ENCODE measurements around the gene TIPARP.
"Not testable (repeated sequence)": the region's sequence is repeated elsewhere in the genome, so short reads cannot be mapped to it uniquely, and the experiment has no call there.

The TIPARP gene

DNA sequence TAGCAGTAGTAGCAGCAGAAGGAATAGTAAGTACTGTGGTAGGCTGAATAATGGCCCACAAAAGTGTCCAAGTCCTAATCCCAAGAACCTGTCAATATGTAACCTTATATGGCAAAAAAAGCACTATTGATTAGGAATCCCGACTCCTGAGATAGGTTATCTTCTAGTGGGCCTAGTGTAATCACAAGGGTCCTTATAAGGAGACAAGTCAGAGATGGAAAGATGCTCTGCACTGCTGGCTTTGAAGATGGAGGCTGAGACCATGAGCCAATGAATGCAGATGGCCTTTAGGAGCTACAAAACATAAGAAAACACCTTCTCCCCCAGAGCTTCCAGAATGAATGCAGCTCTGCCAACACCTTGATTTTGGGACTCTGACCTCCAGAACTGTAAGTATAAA lies 36.0 kb downstream of the TIPARP start:
- DNase-seq (ENCODE audit: low read depth in 2 of 2, low spot score in 1 of 2): no peak

DNA sequence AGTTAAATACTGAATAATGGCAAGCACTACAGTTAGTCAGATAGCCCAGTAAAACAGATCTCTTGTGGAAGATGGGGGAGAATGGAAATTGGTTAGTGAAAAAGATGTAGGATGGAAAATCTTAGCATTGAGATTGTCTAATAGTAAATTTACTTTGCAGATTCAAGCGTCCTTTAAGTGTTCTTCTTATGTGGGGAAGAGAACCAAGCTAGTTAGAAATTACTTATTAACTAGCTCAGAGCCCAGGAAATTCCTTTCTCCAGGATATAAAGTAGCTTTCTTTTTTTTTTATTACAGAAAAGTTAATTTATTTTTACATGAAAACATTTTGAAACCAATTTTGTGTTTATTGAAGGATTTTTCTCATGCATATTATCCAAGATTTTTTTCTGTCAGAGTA lies 36.7 kb downstream of the TIPARP start:
- no peak for DNase-seq (ENCODE audit: low read depth in 2 of 2, low spot score in 1 of 2)

DNA sequence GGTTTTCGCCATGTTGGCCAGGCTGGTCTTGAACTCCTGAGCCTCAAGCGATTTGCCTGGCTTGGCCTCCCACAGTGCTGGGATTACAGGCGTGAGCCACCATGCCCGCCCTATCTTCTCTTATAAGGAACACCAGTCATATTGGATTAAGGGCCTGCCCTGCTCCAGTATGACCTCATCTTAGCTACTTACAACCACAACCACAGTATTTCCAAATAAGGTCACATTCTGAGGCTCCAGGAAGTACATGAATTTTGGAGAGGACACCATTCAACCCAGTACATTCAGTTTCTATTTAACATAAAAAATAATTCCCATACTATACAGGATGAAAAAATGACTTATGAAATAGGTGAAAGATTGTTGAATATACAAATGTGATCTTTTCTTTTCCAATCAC lies 37.6 kb downstream of the TIPARP start:
- DNase-seq (ENCODE audit: low read depth in 2 of 2, low spot score in 1 of 2): not testable (repeated sequence)

DNA sequence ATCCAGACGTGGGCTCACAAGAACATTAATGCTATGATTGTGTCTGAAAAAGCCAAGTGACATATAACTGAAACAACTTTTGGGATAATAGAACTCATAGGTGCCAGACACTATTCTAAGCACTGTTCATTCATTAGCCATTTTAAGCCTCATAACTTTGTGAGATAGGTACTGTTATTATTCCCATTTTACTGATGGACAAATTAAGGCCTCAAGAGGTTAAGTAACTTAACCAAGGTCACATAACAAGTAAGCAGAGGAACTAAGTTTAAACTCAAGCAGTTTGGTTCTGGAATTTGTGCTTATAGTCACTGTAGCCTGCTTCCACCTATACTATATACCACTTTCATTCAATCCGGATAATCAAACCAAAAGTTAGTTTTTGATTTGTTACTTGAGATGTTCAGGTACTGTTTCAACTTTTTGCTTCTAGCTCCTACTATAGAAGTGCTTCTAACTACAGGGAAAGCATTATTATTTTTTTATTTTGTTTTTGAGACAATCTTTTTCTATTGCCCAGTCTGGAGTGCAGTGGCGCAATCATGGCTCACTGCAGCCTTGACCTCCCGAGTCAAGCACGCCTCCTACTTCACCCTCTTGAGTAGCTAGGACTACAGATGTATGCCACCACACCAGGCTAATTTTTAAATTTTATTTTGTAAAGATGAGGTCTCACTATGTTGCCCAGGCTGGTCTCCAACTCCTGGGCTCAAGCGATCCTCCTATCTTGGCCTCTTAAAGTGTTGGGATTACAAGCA lies 41.9 kb downstream of the TIPARP start:
- no peak for DNase-seq (ENCODE audit: low read depth in 2 of 2, low spot score in 1 of 2)

DNA sequence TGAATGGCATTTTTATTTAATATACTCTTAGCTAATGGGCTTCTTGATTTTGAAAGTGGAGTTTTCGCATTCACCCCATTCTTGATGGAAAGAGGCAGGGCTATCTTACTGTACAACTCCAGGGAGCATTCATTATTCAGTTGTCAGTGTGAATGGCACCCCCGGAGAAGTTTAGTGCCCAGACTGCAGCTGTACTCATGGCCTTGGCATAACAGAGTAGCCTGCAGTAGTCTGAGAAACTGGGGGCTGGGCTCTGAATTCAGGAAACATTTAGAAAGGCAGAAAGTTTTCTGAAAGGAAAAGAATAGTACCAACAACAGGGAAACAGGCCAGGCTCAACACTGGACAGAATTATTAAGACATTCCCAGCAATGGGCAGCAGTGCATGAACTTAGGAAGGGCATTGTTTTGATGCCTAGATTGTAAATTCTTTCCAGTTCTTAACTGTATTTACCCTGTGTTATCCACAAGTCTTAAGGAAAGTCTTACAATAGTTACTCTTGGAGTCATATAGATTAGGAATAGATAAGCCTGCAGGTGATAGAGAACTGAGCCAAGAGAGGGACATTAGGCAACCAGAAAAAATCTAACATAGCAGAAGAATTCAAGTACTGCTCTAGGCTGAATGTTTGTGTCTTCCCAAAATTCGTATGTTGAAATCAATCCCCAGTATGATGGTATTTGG lies 44.4 kb downstream of the TIPARP start:
- no peak for DNase-seq (ENCODE audit: low read depth in 2 of 2, low spot score in 1 of 2)

DNA sequence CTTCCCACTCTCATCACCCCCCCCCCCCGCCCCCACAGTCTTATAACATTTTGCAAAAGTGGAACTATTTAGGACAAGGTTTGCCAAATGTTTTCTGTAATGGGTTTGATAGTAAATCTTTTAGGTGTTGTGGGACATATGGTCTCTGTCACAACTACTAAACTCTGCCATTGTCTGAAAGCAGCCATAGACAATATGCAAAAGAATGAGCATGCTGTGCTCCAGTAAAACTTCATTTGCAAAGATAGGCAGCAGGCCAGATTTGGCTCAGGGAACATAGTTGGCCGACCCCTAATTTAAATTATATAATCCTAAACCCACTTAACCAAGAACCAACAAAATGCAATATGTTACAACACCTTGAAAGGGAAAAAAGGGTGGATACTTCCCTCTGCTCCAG lies 46.4 kb downstream of the TIPARP start:
- no peak for DNase-seq (ENCODE audit: low read depth in 2 of 2, low spot score in 1 of 2)

DNA sequence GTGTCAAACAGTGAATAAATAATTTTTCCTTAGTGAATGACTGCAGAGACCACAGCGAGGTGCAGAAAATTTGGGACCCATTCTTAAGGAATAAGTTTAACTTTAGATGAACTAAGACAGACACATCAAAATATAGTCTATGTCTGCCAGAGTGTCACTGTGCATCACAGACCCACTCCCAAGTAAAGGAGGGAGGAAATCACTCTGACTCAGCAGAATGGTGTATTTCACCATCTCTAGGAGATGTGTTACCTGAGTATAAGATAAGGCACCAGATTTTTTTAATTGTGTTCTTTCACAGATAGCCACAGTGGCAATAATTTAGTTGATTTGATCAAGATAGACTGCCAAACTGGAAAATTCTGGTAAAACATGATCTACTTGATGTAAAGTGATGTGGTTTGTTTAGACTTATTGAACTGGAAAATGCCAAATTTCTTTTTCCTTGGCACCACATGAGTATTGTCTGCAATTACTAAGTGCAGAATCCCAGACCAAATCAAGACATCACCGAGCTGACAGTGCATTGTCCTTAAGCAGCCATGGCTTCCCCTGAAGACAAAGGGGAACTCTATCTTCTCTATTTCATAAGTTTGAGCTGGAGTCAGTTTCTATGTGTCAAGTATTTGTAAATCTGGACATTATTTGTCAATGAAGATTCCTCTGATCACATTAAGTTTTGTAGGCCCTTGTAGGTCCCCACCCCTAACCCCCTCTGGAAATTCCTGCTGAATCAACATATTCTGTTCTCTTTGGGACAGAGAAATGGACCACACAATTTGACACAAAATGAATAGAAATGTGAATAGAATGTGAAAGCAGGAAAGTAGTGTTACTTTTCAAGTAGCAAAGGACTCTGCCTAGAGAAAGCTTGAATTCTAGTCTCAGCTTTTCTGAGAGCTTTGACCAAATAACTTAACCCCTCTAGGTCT lies 47.6 kb downstream of the TIPARP start:
- DNase-seq (ENCODE audit: low read depth in 2 of 2, low spot score in 1 of 2): no peak

DNA sequence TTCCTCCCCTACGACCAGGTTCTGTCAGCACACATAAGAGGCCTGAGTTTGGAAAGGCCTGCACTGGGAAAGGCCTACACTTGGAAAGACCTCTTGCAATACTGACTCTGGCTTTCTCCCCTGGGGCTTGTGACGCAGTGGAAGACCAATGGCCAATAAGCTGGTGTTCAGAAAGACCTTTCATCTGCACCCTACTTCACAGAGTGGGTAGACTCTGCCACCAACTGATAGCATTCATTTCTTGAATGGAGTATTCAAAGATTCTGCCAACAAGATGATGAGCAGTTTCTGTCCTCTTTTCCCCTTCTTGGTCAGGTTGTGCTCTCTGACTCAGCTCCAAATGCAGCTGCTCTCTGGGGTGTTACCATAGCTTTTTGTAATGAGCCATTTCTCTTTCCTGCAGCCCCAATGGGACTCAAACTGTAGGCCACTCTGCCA lies 48.8 kb downstream of the TIPARP start:
- no peak for DNase-seq (ENCODE audit: low read depth in 2 of 2, low spot score in 1 of 2)

DNA sequence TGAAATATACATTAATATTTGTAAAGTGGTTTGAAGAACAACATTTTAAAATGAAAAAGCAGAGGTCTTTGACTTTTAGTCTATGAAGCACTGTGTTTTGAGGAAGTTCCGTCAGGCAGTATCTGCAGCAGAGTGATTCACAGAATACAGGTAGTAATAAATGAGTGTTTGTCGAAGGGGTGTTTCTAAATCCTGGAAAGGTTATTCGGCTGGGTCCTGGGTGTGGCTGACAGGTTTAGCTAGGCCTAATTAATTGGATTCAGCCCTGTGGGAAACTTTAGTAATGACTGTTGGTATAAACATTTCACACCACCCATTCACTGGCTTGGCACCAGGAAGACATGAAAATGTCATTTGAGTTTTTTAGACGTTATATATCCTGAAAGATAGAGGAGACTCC lies 51.3 kb downstream of the TIPARP start:
- no peak for DNase-seq (ENCODE audit: low read depth in 2 of 2, low spot score in 1 of 2)

DNA sequence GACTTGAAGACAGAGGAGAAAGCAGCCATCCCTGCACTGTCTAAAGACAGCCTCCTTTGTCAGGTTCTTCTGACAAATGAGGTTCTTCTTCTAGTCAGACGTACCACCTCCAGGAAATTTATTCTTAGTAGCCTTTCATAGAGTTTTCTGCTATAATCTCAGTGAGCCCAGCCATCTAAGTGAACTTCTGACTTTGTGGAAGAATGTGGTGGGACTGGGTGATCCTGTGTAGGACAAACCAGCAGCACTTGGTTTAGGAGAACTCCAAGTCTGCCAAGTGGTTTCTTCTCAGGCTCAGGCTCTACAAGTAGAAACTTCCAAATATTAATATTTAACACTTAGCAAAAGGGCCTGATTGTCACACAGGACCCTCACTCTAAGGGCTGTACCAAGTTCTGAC lies 52.1 kb downstream of the TIPARP start:
- DNase-seq (ENCODE audit: low read depth in 2 of 2, low spot score in 1 of 2): no peak

DNA sequence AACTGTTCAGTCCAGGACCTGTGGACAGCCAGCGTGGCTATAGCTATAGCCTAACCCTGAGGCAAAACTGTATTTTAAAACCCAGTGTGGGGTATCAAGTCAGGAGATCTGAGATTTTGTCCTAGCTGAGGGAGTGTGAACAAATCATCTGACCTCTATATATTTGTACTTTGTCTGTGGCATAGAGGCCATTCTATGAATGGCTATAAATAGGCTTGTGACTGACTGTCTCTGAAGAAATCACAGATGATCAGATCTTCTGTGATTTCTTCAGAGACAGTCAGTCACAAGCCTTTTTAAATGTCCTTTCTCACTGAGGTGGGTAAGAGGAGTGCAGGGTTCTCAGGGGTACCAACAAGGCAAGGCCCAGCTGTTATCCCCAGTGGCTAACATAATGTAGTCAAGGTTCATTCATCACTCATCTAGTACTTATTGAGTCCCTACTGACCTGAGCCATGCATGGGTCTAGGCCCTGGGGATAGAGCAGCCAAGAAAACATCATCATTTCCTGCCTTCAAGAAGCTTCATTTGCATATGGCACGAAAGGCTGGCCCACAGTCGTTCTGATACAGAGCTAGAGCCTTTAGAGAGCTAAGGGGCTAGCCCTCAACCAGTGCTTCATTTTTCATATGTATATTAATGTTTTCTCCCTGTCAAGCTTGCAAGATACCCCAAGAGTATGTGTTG lies 53.3 kb downstream of the TIPARP start:
- DNase-seq (ENCODE audit: low read depth in 2 of 2, low spot score in 1 of 2): no peak

DNA sequence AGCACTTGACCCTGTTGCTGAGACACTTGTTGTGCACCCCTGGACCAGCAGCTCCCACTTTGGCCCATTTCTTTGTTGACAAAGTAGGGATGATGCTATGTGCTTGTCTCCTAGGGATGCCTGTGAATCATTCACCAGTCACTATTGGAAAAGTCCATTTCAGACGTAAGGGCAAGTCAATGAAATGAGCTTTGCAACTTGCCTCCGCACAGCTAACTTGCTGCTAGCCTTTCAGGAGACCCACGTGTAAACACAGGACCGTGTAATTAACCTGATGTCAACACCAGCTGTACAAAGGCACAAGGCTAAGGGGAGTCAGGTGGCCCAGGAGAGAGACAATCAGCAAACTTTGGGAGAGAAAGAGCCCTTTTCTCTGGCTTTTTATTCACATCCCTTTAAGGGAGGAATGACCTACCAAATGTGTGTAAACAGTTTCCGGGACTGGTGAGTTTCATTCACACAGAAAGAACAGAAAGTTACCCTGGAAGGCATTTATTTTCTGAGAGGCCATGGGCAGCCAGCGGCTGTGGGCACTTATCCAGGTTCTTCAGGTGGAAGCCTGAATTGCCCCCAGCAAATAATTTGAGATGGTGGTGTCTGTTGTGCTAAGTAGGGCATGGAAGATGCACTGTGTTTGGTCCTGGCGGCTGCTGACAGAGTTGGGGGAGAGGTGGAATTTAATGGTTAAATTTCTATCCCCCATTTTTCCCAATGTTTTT lies 54.0 kb downstream of the TIPARP start:
- no peak for DNase-seq (ENCODE audit: low read depth in 2 of 2, low spot score in 1 of 2)

DNA sequence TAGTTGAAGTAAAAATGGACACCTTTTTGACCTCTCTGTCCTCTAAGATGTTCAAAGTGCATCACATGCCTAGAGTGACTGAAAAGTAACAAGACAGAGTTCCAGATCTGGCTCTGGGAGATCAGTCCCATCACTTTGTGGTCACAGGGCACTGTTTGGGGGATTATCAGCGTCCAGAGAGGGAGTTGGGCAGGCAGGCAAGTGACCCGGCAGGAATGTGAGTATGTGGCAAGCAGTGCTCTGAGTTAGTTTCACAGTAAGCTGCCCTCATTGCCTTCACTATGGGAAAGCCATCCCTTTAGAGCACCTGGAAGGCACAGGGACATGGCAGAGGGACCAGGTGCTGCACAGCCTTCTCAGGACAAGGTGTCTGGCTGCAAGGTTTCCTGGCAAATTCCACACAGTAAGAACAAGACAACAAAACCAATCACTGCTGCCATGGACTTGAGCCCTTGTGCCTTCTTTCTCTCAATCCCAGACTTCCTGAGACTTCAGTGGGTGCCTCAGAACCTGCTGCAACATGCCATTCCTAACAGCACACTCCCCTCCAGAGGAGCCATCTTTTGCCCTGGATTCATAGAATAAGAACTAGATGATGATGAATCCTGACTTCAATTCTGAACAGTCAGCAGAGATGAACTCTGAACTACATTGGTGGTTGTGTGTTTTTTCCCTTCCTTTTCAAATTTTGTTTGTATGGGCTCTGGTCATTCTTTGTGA lies 55.2 kb downstream of the TIPARP start:
- no peak for DNase-seq (ENCODE audit: low read depth in 2 of 2, low spot score in 1 of 2)

DNA sequence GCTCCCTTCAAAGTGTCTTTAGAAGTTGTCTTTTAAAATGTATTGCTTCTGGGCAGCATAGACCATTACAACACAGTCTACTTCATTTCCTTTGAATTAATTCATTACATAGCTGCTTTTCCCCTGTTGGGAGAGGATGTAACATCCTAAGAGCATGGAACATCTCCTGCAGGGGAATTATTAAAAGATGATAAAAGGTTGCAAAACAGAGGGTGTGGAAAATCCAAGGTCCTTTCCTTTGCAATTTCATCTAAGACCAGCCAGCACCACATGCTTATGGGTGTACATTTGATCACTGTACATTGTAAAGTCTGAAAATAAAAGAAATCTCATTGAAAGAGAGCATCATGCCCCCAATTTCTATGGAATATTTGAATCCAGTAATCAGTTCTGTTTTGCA lies 57.4 kb downstream of the TIPARP start:
- DNase-seq (ENCODE audit: low read depth in 2 of 2, low spot score in 1 of 2): no peak

DNA sequence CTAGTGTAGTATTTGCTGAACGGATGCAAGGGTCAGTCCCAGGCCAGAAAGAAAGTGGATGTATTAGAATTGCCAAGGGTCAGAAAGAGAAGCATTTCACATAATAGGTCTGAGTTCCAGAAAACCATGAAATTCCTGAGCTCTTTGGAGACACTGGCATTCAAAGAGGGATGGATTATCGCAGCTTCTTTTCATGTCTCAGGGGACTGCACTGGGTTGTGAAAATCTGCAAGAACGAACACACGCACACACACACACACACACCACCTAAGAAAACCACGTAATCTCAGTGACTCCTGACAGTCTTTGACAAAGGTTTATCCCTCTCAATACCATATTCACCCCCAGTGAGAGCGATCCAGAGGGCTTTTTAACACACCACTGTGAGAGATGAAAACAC lies 57.9 kb downstream of the TIPARP start:
- no peak for DNase-seq (ENCODE audit: low read depth in 2 of 2, low spot score in 1 of 2)

DNA sequence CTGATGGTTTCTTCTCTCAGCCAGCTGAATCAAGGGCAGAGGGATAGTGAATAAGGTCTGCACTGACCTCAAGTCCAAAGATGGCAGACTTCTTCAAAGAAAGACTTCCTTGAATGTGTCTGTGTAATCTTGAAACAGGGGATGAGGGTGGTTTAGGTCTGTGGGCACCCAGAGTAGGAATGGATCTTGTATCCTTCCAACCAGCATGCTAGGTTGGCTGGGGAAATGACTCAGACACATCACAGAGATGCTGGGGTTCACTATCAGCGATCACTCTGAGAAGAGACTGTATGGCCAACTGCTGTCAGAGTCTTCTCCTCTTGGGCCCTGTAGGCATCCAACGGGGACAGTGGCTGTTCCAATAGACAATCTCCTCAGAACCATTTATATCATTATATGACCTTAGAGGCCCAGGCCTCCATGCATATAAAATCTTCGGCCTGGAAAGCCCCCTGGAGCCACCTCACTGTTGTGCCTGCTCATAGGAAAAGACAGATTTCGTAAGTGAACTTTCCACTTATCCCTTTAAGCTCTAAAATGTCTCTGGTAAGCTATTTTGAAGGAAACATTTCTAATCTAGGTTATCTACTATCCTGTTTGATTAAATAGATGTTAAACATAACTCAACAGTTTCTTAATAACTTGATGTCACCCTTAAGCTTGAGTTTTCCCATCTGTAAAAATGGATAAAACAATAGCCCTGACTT lies 58.5 kb downstream of the TIPARP start:
- DNase-seq (ENCODE audit: low read depth in 2 of 2, low spot score in 1 of 2): no peak

DNA sequence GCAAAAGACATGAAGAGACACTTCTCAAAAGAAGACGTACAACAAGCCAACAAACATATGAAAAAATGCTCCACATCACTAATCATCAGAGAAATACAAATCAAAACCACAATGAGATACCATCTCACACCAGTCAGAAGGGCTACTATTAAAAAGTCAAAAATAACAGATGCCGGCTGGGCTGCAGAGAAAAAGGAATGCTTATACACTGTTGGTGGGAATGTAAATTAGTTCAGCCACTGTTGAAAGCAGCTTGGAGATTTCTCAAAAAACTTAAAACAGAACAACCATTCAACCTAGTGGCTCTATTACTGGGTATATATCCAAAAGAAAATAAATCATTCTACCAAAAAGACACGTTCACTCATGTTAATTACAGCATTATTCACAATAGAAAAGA lies 60.3 kb downstream of the TIPARP start:
- not testable (repeated sequence) for DNase-seq (ENCODE audit: low read depth in 2 of 2, low spot score in 1 of 2)

DNA sequence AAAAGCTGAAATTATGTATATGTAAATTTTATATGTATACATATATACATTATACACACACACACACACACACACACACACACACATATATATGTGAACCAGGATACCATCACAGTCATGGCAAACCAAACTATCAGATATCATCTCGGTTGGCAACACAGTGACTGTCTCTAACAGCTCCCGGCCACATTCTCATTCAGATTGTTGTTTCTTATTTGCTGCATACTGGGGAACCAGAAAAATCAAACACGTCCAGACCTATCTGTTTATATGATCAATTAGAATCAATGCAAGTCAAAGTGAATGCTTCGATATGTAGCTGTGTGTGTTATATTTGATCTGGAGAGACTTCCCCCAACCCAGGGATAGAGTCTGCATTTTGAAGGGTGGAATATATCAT lies 61.1 kb downstream of the TIPARP start:
- DNase-seq (ENCODE audit: low read depth in 2 of 2, low spot score in 1 of 2): no peak

DNA sequence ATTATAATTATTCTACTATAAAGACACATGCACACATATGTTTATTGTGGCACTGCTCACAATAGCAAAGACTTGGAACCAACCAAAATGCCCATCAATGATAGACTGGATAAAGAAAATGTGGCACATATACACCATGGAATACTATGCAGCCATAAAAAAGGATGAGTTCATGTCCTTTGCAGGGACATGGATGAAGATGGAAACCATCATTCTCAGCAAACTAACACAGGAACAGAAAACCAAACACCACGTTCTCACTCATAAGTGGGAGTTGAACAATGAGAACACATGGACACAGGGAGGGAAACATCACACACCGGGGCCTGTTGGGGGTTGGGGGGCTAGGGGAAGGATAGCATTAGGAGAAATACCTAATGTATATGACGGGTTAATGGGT lies 62.7 kb downstream of the TIPARP start:
- DNase-seq (ENCODE audit: low read depth in 2 of 2, low spot score in 1 of 2): not testable (repeated sequence)
